ENCODE measurements around the gene PLXNA1.

DNA sequence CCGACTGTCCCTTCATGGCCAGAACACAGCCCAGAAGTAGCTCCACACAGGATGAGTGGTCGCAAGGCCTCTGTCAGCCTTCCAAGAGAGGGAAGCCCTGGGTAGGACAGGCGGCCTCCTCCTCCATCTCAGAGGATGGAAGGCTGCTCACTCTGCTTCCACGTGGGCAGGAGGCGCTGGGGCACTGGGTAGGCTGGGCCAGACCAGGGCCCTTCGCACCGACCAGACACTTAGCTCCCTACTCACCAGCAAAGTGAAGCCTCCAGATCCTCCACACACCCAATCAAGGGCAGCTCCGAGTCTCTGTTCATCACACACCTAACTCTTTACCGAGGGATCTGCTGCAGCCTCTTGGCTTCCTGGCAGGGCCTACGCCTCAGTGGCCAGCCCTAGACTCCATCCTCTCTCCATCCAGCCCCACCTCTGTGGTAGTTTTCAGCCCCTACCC lies 24.3 kb upstream of the PLXNA1 start:
- TF ChIP-seq, protein P1, sequence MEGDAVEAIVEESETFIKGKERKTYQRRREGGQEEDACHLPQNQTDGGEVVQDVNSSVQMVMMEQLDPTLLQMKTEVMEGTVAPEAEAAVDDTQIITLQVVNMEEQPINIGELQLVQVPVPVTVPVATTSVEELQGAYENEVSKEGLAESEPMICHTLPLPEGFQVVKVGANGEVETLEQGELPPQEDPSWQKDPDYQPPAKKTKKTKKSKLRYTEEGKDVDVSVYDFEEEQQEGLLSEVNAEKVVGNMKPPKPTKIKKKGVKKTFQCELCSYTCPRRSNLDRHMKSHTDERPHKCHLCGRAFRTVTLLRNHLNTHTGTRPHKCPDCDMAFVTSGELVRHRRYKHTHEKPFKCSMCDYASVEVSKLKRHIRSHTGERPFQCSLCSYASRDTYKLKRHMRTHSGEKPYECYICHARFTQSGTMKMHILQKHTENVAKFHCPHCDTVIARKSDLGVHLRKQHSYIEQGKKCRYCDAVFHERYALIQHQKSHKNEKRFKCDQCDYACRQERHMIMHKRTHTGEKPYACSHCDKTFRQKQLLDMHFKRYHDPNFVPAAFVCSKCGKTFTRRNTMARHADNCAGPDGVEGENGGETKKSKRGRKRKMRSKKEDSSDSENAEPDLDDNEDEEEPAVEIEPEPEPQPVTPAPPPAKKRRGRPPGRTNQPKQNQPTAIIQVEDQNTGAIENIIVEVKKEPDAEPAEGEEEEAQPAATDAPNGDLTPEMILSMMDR (IDR thresholded peaks at IDR 0.05) = no peak
- no peak for TF ChIP-seq POLR2A (IDR thresholded peaks at IDR 0.05)
- TF ChIP-seq POLR2AphosphoS5 (IDR thresholded peaks at IDR 0.05) = no peak

Data from prostate gland (tissue), 2 donors.